ENCODE data around the gene CCIN.
"Not testable (repeated sequence)": the region's sequence is repeated elsewhere in the genome, so short reads cannot be mapped to it uniquely, and the experiment has no call there.

CCIN gene

DNA sequence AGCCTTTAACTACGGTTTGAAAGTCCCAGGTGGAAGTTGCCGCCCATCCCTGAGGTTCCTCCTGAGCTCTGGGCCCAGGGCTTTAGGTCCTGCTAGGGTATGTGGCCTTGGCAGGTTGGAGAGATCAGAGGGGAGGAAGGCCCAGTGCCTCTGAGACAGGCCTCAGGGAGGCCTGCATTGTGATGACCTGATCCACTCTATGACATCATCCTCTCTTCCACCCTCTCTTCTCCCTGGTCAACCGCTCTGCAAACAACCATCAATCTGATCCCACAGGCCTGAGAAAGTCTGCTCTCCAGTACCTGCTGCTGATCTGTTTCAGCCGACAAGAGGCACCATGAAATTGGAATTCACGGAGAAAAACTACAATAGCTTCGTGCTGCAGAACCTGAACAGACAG lies at the start of gene CCIN:
Gene CCIN, plus strand, starts transcription at position 223 of the 400 bp plus-strand sequence. Its CDS starts 115 bp downstream, at position 338.
- in situ Hi-C loops (cut with MboI; ENCODE audit: low sequenced_read_pairs), result loop anchor here (10.0 kb wide), 1 partner anchor 64 kb away; no protein-coding TSS in a partner anchor

DNA sequence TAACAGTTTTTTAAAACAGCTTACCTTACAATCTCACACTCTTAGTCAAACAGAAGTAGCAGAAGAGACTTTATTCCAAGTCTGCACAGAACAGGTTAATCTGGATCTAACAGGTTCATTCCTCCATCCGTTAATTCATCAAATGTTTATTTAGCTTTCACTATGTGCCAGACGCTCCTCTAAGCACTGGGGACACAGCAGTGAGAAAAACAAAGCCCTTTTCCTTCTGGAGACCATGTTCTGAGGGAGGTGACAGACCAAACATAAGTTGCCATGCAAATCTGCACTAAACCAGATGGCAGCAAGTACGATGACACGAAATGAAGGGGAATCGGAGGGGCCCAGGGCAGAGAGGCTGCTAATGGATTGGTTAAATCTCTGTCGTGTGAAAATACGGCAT lies 49.7 kb upstream of the CCIN start:
- in situ Hi-C loops (cut with MboI; ENCODE audit: low sequenced_read_pairs), result no loop called here

DNA sequence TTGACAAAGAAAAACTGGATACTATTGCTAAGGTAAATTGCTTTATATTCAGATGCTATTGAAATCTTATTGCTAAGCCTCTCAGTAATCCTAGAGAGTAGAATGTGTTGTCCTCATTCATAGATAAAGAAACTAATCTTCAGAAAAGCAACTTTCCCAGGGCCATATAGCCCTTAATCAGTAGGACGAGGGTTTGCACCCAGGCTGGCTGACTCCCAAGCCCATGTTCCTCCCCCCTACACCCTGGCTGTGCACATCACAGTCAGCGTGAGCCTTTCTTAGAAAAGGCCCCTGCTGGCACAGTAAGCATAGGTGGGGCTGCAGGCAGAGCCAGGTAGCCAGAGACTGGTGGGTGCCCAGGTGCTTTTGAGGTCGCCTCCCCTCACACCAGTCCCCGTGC lies 48.5 kb upstream of the CCIN start:
- in situ Hi-C loops (cut with MboI; ENCODE audit: low sequenced_read_pairs), result no loop called here

DNA sequence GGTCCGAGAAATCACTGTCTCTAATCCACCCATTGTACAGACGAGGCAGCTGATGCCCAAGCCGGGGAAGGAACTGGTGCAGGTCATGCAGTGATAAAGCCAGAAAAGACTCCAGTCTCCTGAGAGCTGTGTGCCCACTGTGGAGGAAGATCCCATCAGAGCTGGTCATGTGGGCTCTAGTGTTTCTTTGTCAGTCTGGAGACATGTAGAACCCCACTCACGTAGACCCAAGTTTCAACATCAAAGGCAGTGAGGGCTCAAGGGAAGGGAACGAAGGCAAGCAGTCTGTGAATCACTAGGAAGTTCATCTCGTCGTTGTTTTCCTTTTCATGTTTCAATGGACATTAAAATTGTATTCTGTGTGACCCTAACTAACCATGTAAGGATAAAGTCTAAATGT lies 47.2 kb upstream of the CCIN start:
- in situ Hi-C loops (cut with MboI; ENCODE audit: low sequenced_read_pairs), result no loop called here

DNA sequence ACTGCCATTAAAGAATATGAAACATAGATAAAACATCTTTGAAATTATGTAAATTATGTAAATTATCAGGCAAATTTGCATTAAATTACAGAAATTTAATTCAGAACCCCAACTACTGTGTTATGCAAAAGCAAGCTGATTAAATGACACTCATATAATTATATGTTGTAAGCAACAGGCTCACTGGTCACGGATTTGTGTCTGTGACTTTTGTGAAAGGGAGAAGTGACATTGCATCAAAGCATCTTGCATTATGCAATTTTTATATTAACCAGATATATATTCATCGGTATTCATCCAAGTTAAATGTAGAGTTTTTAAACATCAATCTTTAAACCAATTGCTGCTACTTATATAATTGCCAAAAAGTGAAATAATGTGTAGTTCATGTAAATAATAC lies 45.7 kb upstream of the CCIN start:
- in situ Hi-C loops (cut with MboI; ENCODE audit: low sequenced_read_pairs), result no loop called here

DNA sequence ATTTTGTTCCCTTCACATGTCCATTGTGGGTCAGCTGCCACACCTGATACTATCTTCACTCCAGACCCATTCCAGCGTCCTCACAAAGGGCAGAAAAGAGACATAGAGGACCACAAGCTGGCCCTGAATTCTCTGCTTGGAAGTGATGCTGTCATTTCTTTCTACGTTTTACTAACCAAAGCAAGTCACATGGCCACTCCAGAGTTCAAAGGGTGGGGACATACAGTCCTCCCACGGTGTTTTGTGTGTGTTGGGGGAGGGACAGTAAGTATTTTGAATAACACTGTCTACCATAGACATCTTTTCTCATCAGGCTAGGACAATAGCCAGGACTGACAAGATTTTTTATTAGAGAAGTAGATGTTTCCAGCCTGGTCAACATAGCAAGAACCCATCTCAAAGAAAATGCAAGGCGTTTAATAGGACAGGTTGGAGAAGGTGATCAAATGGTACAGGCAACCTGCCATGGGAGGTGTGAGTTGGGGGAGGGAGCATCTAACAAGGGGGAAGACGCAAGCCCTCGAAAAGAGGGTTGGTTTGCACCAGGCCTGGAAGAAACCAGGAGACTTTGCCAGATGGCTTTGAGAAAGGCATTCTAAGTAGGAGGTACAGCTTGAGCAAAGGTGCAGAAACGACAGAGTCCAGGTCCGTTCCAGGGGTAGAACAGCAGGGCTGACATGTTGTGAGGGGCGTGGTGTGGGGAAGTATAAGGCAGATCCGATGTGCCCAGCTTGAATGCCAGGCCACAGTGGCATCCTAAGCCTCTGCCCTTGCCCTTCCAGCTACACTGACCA lies 43.9 kb upstream of the CCIN start:
- in situ Hi-C loops (cut with MboI; ENCODE audit: low sequenced_read_pairs), result no loop called here

DNA sequence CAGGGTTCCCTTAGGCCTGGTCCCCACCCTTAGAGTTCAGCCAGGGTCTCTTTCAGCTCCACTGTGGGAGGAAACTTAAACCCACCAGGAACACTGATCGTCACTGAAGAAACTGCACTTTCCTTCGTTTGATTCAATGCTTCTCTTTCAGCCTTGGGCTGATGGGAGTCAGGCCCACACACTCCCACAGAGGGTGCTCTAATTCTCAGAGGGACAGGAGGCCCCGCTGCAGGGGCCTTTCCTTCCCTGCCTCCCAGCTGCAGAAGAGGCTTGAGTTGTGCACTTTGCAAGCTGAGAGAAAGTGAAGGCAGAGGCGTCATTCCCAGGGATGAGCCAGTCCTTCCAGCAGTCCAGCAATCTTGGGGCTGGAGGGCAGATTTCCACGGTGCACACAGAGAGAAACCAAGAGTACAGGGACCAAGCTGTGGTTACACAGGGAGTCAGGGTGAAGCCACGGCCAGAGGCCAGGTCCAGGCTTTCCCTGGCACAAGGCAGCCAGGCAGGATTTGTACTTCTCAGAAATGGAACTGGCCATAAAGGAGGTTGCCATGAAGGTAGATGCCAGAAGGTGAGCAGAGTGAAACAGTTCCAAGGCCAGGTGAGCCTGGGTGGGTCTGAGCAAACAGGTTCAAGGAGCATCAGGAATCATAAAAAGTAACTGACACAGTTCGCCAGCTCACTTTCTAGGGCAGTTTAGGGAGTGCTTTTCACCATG lies 43.0 kb upstream of the CCIN start:
- in situ Hi-C loops (cut with MboI; ENCODE audit: low sequenced_read_pairs), result no loop called here

DNA sequence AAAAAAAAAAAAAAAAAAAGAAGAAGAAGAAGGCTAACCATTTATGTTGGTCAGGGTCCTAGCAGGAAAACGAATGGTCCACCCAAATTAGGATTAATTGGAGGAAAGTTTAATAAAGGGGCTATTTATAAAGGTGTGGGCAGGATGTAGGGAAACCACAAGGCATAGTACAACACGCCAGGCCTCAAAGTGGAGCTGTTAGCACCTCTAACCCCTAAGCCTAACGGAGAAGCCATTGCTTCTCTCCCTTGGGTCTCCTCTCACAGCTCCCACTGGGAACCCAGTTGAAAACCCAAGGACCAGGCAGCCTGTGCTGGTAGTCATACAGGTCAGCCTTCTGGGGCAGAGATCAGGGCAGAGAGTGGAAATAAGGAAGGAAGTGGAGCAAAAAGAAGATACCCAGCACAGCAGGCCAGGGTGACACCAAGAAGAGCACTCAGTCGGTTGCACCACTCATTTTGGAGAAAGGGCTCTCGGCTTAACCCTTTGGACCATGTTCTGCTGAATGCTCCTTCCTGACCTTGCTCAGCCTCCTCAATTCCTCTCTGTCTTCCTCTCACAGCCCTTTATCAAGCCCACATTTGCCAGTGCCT lies 41.4 kb upstream of the CCIN start:
- in situ Hi-C loops (cut with MboI; ENCODE audit: low sequenced_read_pairs), result no loop called here

DNA sequence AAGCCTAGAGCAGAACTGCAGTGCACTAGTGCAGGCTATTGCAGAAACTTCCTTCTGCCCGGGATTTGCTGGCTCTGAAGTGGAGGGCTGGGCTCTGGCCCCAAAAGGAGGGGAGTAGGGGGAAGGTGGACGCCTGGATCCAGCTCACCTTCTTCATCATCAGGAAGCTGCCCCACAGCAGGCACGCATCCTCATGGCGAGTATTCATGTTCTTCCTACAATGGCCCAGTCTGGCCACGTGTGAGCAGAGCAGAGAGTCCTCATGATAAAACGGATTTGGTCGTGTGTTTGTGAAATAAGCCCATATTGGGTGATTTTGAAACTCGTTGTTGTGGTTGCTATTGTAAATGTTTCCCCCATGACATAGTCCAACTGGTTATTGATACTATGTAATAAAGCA lies 40.8 kb upstream of the CCIN start:
- in situ Hi-C loops (cut with MboI; ENCODE audit: low sequenced_read_pairs), result no loop called here

DNA sequence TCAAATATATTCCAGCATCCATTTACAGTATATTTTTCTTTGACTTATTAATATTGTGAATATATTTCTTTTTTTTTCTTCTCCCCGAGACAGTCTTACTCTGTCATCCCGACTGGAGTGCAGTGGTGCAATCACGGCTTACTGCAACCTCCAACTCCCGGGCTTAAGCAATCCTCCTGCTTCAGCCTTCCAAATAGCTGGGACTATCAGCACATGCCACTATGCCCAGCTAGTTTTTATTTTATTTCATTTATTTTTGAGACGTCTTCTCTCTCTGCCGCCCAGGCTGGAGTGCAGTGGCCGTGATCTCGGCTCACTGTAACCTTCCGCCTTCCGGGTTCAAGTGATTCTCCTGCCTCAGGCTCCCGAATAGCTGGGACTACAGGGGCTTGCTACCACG lies 40.0 kb upstream of the CCIN start:
- in situ Hi-C loops (cut with MboI; ENCODE audit: low sequenced_read_pairs), result no loop called here

DNA sequence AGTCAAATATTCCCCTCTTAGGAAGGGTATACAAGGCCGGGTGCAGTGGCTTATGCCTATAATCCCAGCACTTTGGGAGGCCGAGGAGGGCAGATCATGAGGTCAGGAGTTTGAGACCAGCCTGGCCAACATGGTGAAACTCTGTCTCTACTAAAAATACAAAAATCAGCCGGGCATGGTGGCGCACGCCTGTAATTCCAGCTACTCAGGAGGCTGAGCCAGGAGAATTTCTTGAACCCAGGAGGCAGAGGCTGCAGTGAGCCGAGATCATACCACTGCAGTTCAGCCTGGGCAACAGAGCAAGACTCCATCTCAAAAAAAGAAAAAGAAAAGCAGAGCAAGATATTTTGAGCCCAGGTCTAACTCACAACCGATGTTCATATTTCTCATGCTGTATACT lies 37.5 kb upstream of the CCIN start:
- in situ Hi-C loops (cut with MboI; ENCODE audit: low sequenced_read_pairs), result not testable (repeated sequence)

DNA sequence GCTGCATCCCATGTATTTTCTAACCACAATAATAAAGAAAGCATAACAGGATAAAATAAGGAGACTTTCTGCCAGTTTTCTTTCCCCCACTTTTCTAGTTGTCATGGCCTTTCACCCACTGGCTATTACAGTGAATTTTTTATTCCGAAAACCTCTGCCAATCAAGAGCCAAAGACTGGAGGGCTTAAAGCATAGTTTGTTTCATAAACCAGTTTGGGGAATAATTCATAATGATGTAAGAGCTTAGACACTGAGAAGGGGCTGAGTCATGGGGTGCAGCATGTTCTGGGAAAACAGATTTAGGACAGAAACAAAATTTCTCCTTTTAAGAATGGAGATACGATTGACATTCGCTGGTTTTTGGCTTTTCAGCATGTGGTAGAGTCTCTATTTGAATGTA lies 37.1 kb upstream of the CCIN start:
- in situ Hi-C loops (cut with MboI; ENCODE audit: low sequenced_read_pairs), result no loop called here

DNA sequence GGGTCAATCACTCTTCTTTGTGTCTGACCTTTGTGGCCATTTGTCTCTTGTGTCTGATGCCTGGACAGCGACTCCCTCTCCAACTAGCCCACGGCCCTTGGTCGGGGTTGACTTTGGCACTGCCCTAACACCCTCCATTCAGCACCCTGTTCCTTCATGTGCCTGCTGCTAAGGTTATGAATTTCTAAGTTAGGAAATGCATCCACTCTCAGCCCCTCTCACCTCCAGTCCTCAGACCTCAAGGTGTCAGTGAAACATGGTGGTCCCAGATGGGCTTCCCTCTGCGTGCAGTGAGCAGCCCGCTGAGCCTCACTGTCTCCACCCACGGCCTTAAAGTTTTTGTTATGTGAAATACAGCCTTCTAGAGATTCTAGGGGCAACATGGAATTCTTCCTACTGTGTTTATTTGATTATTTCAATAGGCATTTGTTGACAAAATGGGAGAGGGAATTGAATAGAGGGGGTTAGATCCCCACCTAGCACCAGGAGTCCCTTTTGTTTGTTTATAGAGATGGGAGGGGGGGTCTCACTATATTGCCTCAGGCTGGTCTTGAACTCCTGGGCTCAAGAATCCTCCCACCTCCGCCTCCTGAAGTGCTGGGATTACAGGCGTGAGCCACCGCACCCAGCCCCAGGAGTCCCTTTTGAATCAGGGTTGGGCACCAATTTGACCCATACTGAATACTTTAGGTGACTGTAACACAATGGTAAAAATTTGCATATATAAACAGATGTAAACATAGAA lies 34.3 kb upstream of the CCIN start:
- in situ Hi-C loops (cut with MboI; ENCODE audit: low sequenced_read_pairs), result no loop called here

DNA sequence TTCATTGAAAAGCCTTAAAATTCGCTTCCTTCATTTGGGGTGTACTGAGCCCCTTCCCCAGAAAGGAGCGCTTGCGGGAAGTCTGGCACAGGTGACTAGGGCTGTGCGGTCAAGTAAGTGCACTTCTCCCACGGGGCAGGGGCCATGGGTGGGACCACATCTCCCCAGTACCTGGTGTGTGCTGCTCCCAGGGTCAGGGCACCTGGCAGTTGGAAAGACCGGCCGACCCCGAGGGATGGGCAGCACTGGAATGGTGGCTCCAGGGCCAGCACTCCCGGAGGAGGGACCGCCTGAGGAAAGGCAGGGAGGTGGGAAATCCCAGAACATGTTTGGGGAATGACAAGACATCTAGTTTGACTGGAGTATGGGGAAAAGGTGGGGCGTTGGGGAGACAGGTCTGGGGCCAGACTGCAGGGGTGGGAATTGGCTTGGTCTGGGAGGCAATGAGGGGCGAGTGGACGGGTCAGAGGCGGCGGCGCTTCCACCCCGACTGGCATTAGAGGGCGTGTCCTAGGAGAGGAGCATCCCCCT lies 33.4 kb upstream of the CCIN start:
- in situ Hi-C loops (cut with MboI; ENCODE audit: low sequenced_read_pairs), result no loop called here

DNA sequence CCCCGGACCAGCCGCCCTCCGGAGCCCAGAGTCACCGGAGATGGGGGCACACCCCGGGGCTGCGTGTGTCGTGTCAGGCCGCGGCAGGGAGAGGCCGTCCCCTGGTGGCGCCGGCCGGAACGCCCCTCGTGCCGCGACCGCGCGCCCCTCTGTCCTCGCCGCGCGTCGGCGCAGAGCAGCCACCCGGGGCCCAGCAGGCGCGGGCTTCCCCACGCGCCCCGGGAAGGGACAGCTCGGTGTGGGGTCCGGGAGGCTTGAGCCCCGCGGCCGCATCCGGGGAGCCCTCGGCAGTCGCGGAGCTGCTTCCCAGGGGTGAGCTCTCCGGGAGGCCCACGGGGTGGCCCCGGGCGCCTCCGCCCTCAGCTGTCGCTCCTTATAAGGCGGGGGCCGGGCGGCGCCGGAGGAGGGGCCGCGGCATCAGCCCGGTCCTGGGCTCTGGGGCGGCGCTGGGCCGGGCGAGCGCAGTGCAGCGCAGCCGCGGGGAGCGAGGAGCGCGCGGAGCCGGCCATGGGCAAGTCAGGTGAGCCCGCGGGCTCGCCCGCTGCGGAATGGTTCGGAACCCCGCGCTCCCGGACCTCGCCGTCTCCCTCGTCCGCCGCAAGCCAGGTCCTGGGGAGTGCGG lies 32.8 kb upstream of the CCIN start, which contains the start of gene GLIPR2:
Gene GLIPR2, plus strand, starts transcription at position 462 of the 622 bp plus-strand sequence. Its CDS starts 46 bp downstream, at position 508.
- in situ Hi-C loops (cut with MboI; ENCODE audit: low sequenced_read_pairs), result no loop called here

DNA sequence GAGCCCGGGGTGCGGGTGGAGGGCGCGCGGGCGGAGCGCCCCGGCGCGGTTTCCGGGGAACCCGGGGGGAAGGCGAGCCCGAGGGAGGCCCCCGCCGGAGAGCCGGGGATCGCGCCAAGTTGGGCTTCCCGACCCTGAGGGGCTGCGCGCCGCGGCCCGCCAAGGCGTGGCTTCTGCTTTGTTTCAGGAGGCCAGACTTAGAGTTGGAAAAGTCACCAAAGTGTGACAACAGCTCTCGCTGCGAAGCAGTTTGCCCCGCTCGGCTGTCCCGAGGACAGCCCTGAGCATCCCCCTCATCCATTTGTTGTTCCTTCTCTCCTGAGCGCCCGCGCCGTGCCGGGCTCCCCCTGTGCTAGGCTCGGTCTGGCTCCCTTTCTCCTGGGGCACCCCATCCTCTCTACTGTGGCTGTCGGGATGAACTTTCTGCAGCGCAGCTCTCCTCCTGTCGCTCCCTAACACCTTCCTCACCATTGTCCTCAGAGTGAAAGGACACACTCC lies 32.2 kb upstream of the CCIN start:
- in situ Hi-C loops (cut with MboI; ENCODE audit: low sequenced_read_pairs), result no loop called here

DNA sequence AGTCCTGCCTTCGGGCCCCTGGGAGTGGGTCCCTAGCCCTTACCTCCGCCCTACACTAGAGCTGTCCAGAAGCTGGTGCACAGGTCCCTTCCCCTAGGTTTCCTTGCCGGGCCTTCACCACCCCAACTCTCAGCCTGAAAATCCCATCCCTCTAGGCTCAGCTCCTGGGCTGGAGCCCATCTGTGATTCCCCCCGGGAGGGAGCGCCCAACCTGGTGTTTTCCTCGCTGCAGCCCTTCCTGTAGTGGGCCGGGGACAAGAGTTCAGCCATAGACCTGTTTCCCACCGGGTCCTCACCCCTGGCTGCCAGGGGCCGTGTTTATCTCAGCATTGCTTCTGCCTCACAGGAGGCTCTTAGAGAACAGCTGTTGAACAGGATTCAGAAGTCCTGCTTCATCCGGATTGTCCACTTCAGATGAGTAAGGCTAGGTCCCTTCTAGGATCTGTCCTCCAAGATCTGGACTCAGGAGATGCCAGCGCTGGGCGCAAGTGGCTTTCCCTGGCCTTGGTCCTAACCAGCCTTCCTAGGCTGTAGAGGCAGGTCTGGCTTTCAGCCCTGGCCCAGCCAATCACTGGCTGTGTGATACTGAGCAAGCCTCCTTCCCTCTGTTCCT lies 31.7 kb upstream of the CCIN start:
- in situ Hi-C loops (cut with MboI; ENCODE audit: low sequenced_read_pairs), result no loop called here

DNA sequence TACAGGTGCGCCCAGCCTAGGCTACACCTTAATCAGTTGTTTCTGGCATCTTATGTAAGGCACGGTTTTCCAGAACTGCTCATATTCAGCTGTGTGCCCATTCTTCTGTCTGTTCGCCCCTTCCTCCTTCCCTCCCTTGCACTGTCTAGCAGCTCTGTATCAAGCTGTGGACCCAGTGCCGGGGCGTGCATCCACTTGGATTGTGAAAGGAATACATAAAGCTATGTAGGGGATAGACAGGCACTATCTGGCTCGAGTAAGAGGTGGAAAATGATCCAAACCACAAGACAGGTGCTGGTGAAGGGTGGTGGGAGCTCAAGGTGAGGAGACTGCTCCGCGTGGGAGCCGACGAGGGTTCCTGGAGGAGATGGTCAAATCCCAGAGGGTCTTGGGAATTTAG lies 30.7 kb upstream of the CCIN start:
- in situ Hi-C loops (cut with MboI; ENCODE audit: low sequenced_read_pairs), result no loop called here

DNA sequence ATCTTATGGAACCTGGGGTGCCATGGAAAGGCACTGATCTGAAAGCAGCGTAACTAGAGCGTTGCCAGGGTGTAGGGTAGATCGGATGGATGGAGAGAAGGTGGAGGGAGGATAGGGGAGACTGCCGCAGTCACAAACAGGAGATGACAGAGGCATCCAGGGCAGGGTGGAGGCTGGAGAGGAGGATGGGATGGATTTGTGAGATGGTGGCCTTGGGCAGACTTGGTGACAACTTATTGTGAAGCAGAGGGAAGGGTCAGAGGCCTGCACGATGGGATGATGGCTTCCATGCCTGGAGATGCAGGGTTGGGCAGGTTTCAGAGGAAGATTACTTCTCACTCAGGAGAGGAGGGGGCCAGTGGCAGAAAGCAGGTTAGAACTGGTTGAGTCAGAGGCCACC lies 30.3 kb upstream of the CCIN start:
- in situ Hi-C loops (cut with MboI; ENCODE audit: low sequenced_read_pairs), result no loop called here

Measured in HL-60/S4 treated with phorbol 12-myristate 13-acetate at 8.2 ng/mL for 4 days and 3 days (cell line).